SU-DHL-6 (cell line): ENCODE results near the gene UPF2.
"Not testable (repeated sequence)": the region's sequence is repeated elsewhere in the genome, so short reads cannot be mapped to it uniquely, and the experiment has no call there.

Source experiments
- H2AFZ ChIP-seq: fragments of 200-600 bp; sonication (generic); 2 replicates; pipeline ENCODE4 v1.6.1; 2014; ENCODE audit warnings: low read depth, mild to moderate bottlenecking, moderate library complexity, mixed read lengths, antibody characterized with exemption, low read length; ENCODE audit not compliant: severe bottlenecking
- H3F3A ChIP-seq: fragments of 200-600 bp; shearing (Covaris generic); 2 replicates; pipeline ENCODE4 v1.6.0; 2016; ENCODE audit warnings: antibody characterized with exemption, mild to moderate bottlenecking; ENCODE audit not compliant: insufficient read depth
- H3K27ac ChIP-seq: fragments of 200-600 bp; sonication (generic); 2 replicates; pipeline ENCODE4 v1.5.1; 2016; ENCODE audit warnings: low read depth, mild to moderate bottlenecking, low read length, moderate library complexity, mixed read lengths
- H3K27me3 ChIP-seq: fragments of 200-600 bp; sonication (generic), shearing (Covaris generic); 2 replicates; pipeline ENCODE4 v1.6.0; 2014; ENCODE audit warnings: mild to moderate bottlenecking, low read length
- H3K36me3 ChIP-seq: fragments of 200-600 bp; sonication (generic); 2 replicates; pipeline ENCODE4 v1.6.1; 2014; ENCODE audit warnings: mild to moderate bottlenecking, low read length, mixed read lengths
- H3K4me2 ChIP-seq: fragments of 300-600, 200-600 bp; shearing (Covaris generic), sonication (generic); 2 replicates; pipeline ENCODE4 v1.6.0; 2014; ENCODE audit warnings: low read length, low read depth, mild to moderate bottlenecking; ENCODE audit not compliant: poor library complexity, severe bottlenecking
- H3K4me3 ChIP-seq: fragments of 200-600 bp; sonication (generic); 2 replicates; pipeline ENCODE4 v1.5.1; 2014; ENCODE audit warnings: antibody characterized with exemption, low read length, mild to moderate bottlenecking, mixed read lengths; ENCODE audit not compliant: insufficient read depth, poor library complexity, severe bottlenecking
- H3K79me2 ChIP-seq: fragments of 200-600 bp; sonication (generic); 2 replicates; pipeline ENCODE4 v1.6.1; 2014; ENCODE audit warnings: mild to moderate bottlenecking, low read length, moderate library complexity; ENCODE audit not compliant: insufficient read depth
- H3K9ac ChIP-seq: fragments of 200-600 bp; sonication (generic); 2 replicates; pipeline ENCODE4 v1.7.0; 2014; ENCODE audit warnings: mild to moderate bottlenecking, low read length
- H3K9me2 ChIP-seq: fragments of 200-600 bp; sonication (generic); replicated peaks from 2 replicates; pipeline ENCODE4 v1.6.1; 2014; ENCODE audit warnings: low read length; ENCODE audit not compliant: insufficient read depth
- H3K9me3 ChIP-seq: fragments of 200-600 bp; sonication (generic); 2 replicates; pipeline ENCODE4 v1.6.1; 2014; ENCODE audit warnings: low read length, mixed read lengths; ENCODE audit not compliant: insufficient read depth
- H4K20me1 ChIP-seq: fragments of 200-600 bp; sonication (generic); 2 replicates; pipeline ENCODE4 v1.6.1; 2014; ENCODE audit warnings: low read depth, mild to moderate bottlenecking, antibody characterized with exemption, low read length, moderate library complexity, mixed read lengths
- CTCF ChIP-seq: fragments of 200-600 bp; sonication (generic); IDR thresholded peaks from one replicate; pipeline ENCODE4 v1.5.1; 2017; ENCODE audit warnings: antibody characterized with exemption, mild to moderate bottlenecking, low read length, moderate library complexity; ENCODE audit not compliant: insufficient read depth, poor library complexity, severe bottlenecking
- EZH2phosphoT487 ChIP-seq: fragments of 200-600 bp; sonication (generic), shearing (Covaris generic); conservative IDR thresholded peaks from 2 replicates; pipeline ENCODE4 v1.6.1; 2018; ENCODE audit warnings: mild to moderate bottlenecking, antibody characterized with exemption, low read length, moderate library complexity, mixed read lengths

UPF2 gene

GRCh38 chr10:11891776-11892486 lies 150.7 kb downstream of the UPF2 start:
- Histone ChIP-seq H3K9me2 (no peaks in the 10 kb centered on the region), H3F3A (no peaks in the 10 kb centered on the region), H3K27ac (no peak overlapping the region), H3K9ac (no peak overlapping the region), H3K36me3 (no peaks in the 10 kb centered on the region), H3K4me3 (no peak overlapping the region), H3K27me3 (no peaks in the 10 kb centered on the region), H3K4me2 (no peak overlapping the region), H2AFZ (no peak overlapping the region), H3K9me3 (no peaks in the 10 kb centered on the region), H3K79me2 (no peaks in the 10 kb centered on the region), H4K20me1 (no peaks in the 10 kb centered on the region)
- TF ChIP-seq CTCF (no peak), EZH2phosphoT487 (no peak)

- H3K36me3 ChIP-seq, H3K27ac ChIP-seq, H3K9ac ChIP-seq, H4K20me1 ChIP-seq, H3K9me3 ChIP-seq, H3F3A ChIP-seq, H3K9me2 ChIP-seq, H3K79me2 ChIP-seq, H2AFZ ChIP-seq, H3K27me3 ChIP-seq, H3K4me3 ChIP-seq, H3K4me2 ChIP-seq: not testable (repeated sequence)
Measured at GRCh38 chr10:11889263-11889662, 153.3 kb downstream of the UPF2 start.

DNA sequence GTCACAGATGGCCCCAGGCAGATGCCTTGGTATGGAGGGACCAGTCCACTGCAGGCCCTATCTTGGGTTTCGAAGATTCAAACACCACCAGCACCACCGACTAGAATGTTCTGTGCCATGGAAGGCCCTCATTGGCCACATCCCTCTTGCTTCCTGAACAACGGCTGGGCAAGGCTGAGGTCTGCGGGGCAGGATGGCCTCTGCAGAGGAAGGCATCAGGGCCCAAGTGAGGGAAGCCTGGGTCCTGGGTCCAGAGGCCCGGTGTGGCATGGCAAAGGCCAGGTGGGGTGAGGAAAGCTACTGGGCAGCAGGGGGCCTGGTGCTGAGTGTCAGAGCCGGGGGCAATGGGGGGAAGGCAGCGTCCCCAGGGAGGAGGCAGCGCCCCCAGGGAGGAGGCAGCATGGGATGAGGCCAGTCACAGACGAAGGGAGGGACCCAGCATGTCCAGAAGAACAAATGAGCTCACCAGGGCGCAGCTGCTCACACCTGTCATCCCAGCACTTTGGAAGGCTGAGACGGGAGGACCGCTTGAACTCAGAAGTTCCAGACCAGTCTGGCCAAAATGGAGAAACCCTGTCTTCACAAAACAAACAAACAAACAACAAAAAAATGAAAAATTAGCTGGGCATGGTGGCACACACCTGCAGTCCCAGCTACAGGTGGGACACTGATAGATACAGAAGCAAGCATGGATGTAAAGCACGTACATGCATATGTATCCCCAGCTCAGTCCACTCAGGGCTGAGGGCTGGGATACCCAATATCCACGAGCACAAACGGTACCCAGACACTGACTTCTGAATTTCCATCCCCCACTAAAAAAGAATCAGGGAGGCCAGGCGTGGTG lies 155.0 kb downstream of the UPF2 start:
- Histone ChIP-seq H3K9me2 (no peaks in the 10 kb centered on the region), H4K20me1 (no peaks in the 10 kb centered on the region), H3K9ac (no peak overlapping the region), H3K79me2 (no peaks in the 10 kb centered on the region), H3K9me3 (no peaks in the 10 kb centered on the region), H2AFZ (no peak overlapping the region), H3K36me3 (no peaks in the 10 kb centered on the region), H3K27ac (no peak overlapping the region), H3K27me3 (no peaks in the 10 kb centered on the region), H3F3A (no peaks in the 10 kb centered on the region), H3K4me2 (no peak overlapping the region), H3K4me3 (no peak overlapping the region)
- no peak for TF ChIP-seq CTCF
- TF ChIP-seq EZH2phosphoT487: no peak

GRCh38 chr10:11886851-11887250 lies 155.8 kb downstream of the UPF2 start:
- no peak overlapping the region for H3K27ac ChIP-seq
- no peaks in the 10 kb centered on the region for H3K27me3 ChIP-seq
- no peaks in the 10 kb centered on the region for H3F3A ChIP-seq

More at GRCh38 chr10:11886851-11887250, 155.8 kb downstream of the UPF2 start:
- H3K9me2 ChIP-seq: no peaks in the 10 kb centered on the region
- H3K79me2 ChIP-seq: no peaks in the 10 kb centered on the region
- H3K4me2 ChIP-seq: no peak overlapping the region
- H3K9ac ChIP-seq: no peak overlapping the region
- H3K36me3 ChIP-seq: no peaks in the 10 kb centered on the region
- no peaks in the 10 kb centered on the region for H3K9me3 ChIP-seq
- no peaks in the 10 kb centered on the region for H4K20me1 ChIP-seq
- no peak overlapping the region for H2AFZ ChIP-seq
- TF ChIP-seq EZH2phosphoT487 (no peak), CTCF (no peak)
- no peak overlapping the region for H3K4me3 ChIP-seq
